Endothelial cell of umbilical vein (primary cell): ENCODE data around the gene MYO5B.

Experiments used
- CTCF ChIP-seq, 2 donors: IDR thresholded peaks; 1 replicate in 1 of 2; 2 replicates in 1 of 2; pipeline ENCODE4 v1.5.1; 2011; ENCODE audit warnings: low read length in 2 of 2, mild to moderate bottlenecking in 2 of 2, moderate library complexity in 2 of 2, control low read depth in 1 of 2, inconsistent platforms in 1 of 2, low read depth in 1 of 2; ENCODE audit not compliant: insufficient read depth in 1 of 2; ENCODE audit errors: extremely low read depth in 1 of 2
- EZH2 ChIP-seq: IDR thresholded peaks from 2 replicates; pipeline ENCODE4 v1.6.1; 2012; ENCODE audit warnings: borderline replicate concordance, low read depth, mild to moderate bottlenecking, moderate library complexity, low read length, inconsistent platforms; ENCODE audit not compliant: severe bottlenecking
- MAX ChIP-seq: IDR thresholded peaks from 2 replicates; pipeline ENCODE4 v1.6.1; 2011; ENCODE audit not compliant: insufficient read depth, insufficient read length
- POLR2A ChIP-seq: IDR thresholded peaks from 2 replicates; pipeline ENCODE4 v1.6.1; 2012; ENCODE audit warnings: low read depth, mild to moderate bottlenecking, control low read depth, low read length

GRCh38 chr18:49858309-49859020 lies 336.5 kb downstream of the MYO5B start:
- TF ChIP-seq EZH2 (no peak), CTCF (IDR thresholded peaks at IDR 0.05; ENCODE audit: extremely low read depth in 1 of 2, insufficient read depth in 1 of 2, low read depth in 1 of 2, low read length in 2 of 2) (peak; percentile 83 to 86), MAX (no peak), POLR2A (no peak)
